Muscle of back (tissue), 11 donors: ENCODE results near the gene DUSP8. TPM values are rescaled to one million over a fixed set of nuclear protein-coding genes. Genes with fewer than 3 reads are reported as not detected.
"Not testable (repeated sequence)": the region's sequence is repeated elsewhere in the genome, so short reads cannot be mapped to it uniquely, and the experiment has no call there.

Source experiments
- DNase-seq, 3 donors: peaks; one replicate each; pipeline versions ENCODE4 v3.0.0 to v3.0.0-alpha.2; 2013
- polyA plus RNA-seq, 10 donors: library from polyadenylated mRNA; unstranded; fragments of 120-200 nt; gene quantifications; one replicate each; pipeline ENCODE4 v1.2.1, GENCODE V29; 2013; ENCODE audit not compliant: insufficient read length in 10 of 10

Gene DUSP8
- polyA plus RNA-seq, 10 donors: 7.9 to 39.8 (median 19.0) TPM

- no peak for DNase-seq
Measured at GRCh38 chr11:1516273-1517067, 55.6 kb downstream of the DUSP8 start.

- DNase-seq: peak; percentile 49 to 89 (median 77)
Measured at GRCh38 chr11:1515082-1516060, 56.7 kb downstream of the DUSP8 start.

DNA sequence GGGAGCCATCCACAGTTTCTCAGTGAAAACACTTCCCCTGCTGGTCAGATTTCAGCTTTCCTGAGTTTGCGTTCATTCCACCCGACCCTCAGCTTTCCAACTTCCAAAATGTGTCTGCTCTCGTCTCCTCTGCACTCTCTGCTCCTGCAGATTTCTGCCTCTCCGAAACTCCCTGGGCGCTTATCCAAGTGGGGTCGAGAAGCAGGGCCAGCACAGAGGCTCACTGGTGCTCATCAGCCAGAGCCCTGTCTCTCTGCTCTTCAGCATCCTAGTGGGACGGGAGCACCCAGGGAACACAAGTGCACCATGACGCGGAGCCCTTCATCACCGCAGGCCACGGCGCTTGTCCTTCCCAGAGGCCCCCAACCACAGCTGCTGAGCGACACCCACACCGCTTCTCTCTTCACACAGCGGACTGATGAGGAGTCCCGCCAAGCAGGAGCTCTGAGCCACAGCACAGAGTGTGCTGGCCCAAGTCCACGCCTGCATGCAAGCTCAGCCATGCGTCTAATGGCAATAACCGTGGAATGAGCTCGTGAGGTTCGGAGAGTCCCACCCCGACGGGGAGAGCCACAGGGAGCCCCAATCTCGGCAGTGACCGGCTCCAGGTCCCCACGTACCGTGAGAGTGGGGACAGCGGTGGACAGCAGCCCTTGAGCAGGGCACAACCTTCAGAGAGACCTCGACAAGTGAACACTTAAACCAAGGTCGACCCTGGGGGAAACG lies 57.6 kb downstream of the DUSP8 start:
- DNase-seq: peak in 2 of 3 donors; percentile 51 to 79

- no peak for DNase-seq
Measured at GRCh38 chr11:1513326-1514296, 58.5 kb downstream of the DUSP8 start.

GRCh38 chr11:1512531-1513258 lies 59.4 kb downstream of the DUSP8 start:
- not testable (repeated sequence) for DNase-seq

DNA sequence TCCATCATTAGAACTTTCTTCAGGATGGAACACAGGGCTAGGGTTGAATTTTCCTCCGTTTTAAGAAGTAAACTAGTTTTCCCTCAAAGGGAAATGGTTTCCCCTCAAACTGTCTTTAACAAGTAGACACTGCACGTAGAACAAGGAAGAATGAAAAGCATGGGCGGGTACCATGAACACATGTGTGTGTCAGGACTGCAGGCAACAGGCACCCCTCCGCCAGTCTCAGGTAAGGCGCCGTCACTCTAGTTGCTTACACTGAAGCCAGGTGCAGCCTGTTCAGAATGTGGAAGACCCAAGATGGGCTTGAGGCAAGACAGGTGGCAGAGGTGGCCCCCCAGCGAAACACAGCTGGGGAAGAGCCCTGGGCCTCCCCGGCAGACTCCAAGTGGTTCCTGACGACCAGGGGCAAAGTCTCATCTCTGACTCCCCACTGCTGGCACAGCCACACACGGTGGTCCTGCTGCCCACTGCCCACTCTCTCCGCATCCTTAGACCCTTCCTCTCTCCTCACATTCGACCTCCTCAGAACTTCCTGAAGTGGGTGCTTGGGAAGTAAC lies 60.1 kb downstream of the DUSP8 start:
- no peak for DNase-seq

- DNase-seq: no peak
Measured at GRCh38 chr11:1510928-1511327, 61.1 kb downstream of the DUSP8 start.

GRCh38 chr11:1510351-1510750 lies 61.7 kb downstream of the DUSP8 start:
- not testable (repeated sequence) for DNase-seq

DNA sequence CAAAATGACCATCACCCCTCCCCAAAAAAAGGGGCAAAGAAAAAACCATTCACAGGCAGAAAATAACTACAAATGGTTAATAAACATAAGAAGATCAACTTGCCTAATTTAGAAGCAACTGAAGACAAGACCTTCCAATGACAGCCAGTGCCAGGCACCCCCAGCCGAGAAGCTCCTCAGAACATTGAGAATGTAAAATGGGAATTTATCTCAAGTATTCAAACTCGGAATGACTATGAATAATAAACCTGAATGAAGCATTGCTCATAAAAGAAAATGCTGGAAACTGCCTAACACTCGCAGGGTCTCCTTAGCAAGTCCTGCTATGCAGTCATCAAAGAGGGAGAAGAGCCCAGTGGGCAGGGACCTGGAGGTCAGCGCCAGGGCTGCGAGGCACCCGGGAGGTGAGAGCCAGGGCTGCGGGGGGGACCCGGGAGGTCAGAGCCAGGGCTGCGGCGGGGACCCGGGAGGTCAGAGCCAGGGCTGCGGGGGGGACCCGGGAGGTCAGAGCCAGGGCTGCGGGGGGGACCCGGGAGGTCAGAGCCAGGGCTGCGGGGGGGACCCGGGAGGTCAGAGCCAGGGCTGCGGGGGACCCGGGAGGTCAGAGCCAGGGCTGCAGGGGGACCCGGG lies 62.3 kb downstream of the DUSP8 start:
- DNase-seq: no peak

DNA sequence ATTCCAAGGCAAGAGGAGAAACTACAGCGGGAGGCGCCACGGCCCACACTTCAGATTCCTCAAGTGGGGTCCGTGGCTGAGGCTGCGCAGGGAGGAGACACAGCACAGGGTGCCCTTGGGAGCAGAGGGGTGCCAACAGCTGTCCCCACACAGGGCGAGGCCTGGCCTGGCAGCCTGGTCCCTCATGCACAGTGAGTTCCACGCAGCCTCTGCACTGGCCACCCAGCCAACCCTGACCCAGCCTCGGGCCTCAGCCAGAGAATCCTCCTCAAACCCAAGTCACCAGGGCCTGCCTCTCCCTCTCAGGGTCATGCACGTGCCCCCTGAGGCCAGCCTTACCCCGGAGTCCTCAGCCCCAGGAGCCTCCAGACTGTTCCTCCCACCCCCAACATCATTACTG lies 63.1 kb downstream of the DUSP8 start:
- DNase-seq: no peak

- no peak for DNase-seq
Measured at GRCh38 chr11:1508491-1508891, 63.6 kb downstream of the DUSP8 start.

DNA sequence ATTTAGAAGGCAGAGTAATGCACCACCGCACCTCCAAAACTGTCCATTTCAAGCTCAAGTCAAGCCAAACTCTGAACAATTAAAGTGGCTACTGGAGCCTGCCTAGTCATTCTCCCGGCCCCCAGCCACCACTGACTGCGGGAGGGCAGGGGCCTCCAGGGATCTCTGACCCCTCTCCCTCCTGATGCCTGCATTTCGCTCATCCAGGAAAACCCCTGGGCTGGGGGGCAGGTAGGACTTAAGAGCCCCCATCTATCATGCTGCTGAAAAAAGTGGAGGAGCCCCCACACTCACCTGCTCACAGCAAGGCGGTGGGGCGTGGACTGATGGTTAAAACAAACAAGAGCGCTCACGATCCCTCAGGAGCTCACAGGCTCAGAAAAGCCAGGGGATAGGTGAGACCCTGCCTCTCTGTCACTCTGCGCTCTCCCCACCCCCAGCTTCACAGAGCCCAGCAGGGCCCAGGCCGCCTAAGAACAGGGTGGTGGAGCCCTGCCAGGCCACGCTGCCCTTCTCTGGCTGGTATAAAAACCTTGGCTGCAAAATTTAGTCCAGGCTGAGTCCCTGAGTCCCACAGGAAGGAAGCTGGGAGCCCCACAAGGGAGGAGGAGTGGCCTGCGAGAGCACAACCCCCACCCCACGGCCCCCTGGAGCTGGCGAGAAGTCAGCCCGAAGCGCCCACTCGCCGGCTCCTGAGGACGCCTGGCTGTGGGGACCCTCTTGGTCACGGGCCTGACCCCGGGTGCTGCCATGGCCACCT lies 64.5 kb downstream of the DUSP8 start:
- DNase-seq: no peak

DNA sequence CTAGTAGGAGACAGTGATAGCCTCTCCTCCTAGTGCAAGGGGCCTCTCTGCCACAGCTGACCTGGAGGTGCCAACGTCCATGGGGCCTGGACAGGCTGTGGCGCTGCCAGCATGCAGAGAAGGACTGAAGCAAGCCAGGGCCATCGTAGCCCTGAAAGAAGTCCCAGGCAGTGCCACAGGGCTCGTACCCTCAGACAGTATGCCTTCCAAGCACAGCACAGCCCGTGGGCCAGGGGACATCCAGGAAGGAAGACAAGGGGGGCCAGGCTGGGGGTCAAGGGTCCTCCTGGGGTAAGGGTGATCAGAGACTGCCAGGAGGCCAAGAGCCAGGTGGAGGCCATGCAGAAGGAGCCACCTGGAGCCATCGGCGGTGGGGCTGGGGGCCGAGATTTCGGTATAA lies 65.1 kb downstream of the DUSP8 start:
- no peak for DNase-seq

DNA sequence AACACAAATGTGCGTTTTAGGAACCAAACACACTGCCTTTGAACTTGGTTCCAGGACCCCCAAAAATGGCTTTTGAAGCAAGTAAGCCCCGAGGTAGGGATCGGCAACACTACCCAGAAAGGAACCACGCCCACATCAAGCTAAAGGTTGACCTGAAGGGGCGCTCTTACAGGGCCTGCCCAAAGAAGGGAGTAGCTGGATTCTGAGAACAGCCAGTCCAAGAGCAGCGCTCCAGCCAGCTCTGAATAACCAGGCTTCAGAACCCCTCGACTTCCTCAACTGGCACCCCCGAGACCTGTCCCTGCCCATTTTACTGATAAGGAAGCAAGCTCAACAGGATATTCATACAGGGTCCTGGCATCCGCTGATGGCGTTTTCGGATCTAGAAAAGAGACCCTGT lies 66.6 kb downstream of the DUSP8 start:
- DNase-seq: no peak

GRCh38 chr11:1504581-1505290 lies 67.3 kb downstream of the DUSP8 start:
- no peak for DNase-seq

DNA sequence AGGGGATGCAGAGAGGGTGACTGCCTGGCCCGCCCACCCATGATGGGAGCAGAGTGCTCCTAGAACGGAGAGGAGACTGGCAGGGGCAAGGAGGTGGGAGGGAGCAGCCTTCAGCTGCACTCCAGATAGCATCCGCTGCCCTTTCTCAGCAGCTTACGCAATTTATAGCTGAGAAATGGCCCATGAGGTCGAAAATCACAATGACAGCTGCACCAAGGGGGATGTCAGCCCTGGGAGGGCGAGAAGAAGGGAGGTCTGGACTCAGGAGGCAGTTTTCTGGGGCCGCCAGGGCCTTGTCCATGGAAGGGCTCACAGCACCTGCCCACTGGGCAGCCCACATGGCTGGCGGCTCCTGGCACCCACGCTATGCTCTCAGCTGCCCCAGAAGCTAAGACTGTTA lies 67.9 kb downstream of the DUSP8 start:
- DNase-seq: no peak
